ENCODE measurements around the gene TBC1D8. TPM values are rescaled to one million over a fixed set of nuclear protein-coding genes. Genes with fewer than 3 reads are reported as not detected.

The TBC1D8 gene
- total and polyA plus RNA-seq, 2 of the 13 experiments (the other 11 are each of a cell fraction or from before 2014, with no cell fraction given) = 45.1 to 95.4 TPM

- no peak for TF ChIP-seq CERS6 (CRISPR knock-in tag; IDR thresholded peaks at IDR 0.05)
- TF ChIP-seq, protein P1, sequence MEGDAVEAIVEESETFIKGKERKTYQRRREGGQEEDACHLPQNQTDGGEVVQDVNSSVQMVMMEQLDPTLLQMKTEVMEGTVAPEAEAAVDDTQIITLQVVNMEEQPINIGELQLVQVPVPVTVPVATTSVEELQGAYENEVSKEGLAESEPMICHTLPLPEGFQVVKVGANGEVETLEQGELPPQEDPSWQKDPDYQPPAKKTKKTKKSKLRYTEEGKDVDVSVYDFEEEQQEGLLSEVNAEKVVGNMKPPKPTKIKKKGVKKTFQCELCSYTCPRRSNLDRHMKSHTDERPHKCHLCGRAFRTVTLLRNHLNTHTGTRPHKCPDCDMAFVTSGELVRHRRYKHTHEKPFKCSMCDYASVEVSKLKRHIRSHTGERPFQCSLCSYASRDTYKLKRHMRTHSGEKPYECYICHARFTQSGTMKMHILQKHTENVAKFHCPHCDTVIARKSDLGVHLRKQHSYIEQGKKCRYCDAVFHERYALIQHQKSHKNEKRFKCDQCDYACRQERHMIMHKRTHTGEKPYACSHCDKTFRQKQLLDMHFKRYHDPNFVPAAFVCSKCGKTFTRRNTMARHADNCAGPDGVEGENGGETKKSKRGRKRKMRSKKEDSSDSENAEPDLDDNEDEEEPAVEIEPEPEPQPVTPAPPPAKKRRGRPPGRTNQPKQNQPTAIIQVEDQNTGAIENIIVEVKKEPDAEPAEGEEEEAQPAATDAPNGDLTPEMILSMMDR (CRISPR knock-in tag; IDR thresholded peaks at IDR 0.05) = no peak
- no peak; the same call in 1 of the 2 replicates for TF ChIP-seq JUND (CRISPR knock-in tag; IDR thresholded peaks at IDR 0.05)
- TF ChIP-seq THAP8 (CRISPR knock-in tag; IDR thresholded peaks at IDR 0.05; ENCODE audit: borderline replicate concordance) = no peak
- TF ChIP-seq ZNF12 (CRISPR knock-in tag; IDR thresholded peaks at IDR 0.05) = peak; percentile 19; the same call in 1 of the 2 replicates
- TF ChIP-seq AKAP8 (CRISPR knock-in tag; IDR thresholded peaks at IDR 0.05) = no peak; the same call in 1 of the 2 replicates
- TF ChIP-seq ZNF20 (CRISPR knock-in tag; IDR thresholded peaks at IDR 0.05) = no peak
- TF ChIP-seq HOXA3 (CRISPR knock-in tag; IDR thresholded peaks at IDR 0.05) = no peak
- no peak for TF ChIP-seq ZBTB44 (CRISPR knock-in tag; IDR thresholded peaks at IDR 0.05)
- TF ChIP-seq FOXA3 (CRISPR knock-in tag; IDR thresholded peaks at IDR 0.05) = no peak
- TF ChIP-seq MXD1 (CRISPR knock-in tag; IDR thresholded peaks at IDR 0.05) = no peak
- TF ChIP-seq STAT5B (CRISPR knock-in tag; IDR thresholded peaks at IDR 0.05) = no peak
- no peak for TF ChIP-seq ZNF766 (CRISPR knock-in tag; IDR thresholded peaks at IDR 0.05; ENCODE audit: borderline replicate concordance)
- no peak for TF ChIP-seq FOXO1 (CRISPR knock-in tag; IDR thresholded peaks at IDR 0.05)
- TF ChIP-seq, protein P2, sequence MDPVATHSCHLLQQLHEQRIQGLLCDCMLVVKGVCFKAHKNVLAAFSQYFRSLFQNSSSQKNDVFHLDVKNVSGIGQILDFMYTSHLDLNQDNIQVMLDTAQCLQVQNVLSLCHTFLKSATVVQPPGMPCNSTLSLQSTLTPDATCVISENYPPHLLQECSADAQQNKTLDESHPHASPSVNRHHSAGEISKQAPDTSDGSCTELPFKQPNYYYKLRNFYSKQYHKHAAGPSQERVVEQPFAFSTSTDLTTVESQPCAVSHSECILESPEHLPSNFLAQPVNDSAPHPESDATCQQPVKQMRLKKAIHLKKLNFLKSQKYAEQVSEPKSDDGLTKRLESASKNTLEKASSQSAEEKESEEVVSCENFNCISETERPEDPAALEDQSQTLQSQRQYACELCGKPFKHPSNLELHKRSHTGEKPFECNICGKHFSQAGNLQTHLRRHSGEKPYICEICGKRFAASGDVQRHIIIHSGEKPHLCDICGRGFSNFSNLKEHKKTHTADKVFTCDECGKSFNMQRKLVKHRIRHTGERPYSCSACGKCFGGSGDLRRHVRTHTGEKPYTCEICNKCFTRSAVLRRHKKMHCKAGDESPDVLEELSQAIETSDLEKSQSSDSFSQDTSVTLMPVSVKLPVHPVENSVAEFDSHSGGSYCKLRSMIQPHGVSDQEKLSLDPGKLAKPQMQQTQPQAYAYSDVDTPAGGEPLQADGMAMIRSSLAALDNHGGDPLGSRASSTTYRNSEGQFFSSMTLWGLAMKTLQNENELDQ (CRISPR knock-in tag; IDR thresholded peaks at IDR 0.05; ENCODE audit: borderline replicate concordance) = no peak
- TF ChIP-seq ZNF788 (CRISPR knock-in tag; IDR thresholded peaks at IDR 0.05; ENCODE audit: borderline replicate concordance) = no peak
- TF ChIP-seq NFE2L2 (IDR thresholded peaks at IDR 0.05; ENCODE audit: low read length) = no peak
- TF ChIP-seq ZNF605 (CRISPR knock-in tag; IDR thresholded peaks at IDR 0.05) = no peak; the same call in 1 of the 2 replicates
- 0 out of 2 replicates have a peak, but pooled peaks have one; percentile 27 for TF ChIP-seq CC2D1A (CRISPR knock-in tag; IDR thresholded peaks at IDR 0.05)
- TF ChIP-seq HOXA7 (CRISPR knock-in tag; IDR thresholded peaks at IDR 0.05) = no peak
- no peak for TF ChIP-seq TAF1 (CRISPR knock-in tag; IDR thresholded peaks at IDR 0.05)
- TF ChIP-seq ZMYM4 (CRISPR knock-in tag; IDR thresholded peaks at IDR 0.05) = no peak
- no peak for TF ChIP-seq ZSCAN30 (CRISPR knock-in tag; IDR thresholded peaks at IDR 0.05)
These were observed 148.5 kb downstream of the TBC1D8 start (continued) for GRCh38 chr2:101002562-101003277.

All from HepG2 (cell line).